Cardiac muscle cell (in vitro differentiated cells and primary cell): ENCODE results near the gene PFKFB2. TPM values are rescaled to one million over a fixed set of nuclear protein-coding genes. Genes with fewer than 3 reads are reported as not detected.

Source experiments
- DNase-seq, 2 donors: peaks; one replicate each; pipeline versions ENCODE4 v3.0.0 to v3.0.0-alpha.2; 2010 to 2017; ENCODE audit warnings: low read depth in 1 of 2, low spot score in 1 of 2
- H3K27ac ChIP-seq: fragments of 200-600 bp; sonication (generic); 2 replicates; pipeline ENCODE4 v1.5.1; 2016
- H3K27me3 ChIP-seq: fragments of 200-600 bp; sonication (generic); 2 replicates; pipeline ENCODE4 v1.6.0; 2016; ENCODE audit warnings: control low read depth
- H3K36me3 ChIP-seq: fragments of 200-600 bp; sonication (generic); 2 replicates; pipeline ENCODE4 v1.5.1; 2016; ENCODE audit warnings: control low read depth
- H3K4me1 ChIP-seq: fragments of 200-600 bp; sonication (generic); 2 replicates; pipeline ENCODE4 v1.8.1; 2017; ENCODE audit warnings: low read depth, mild to moderate bottlenecking, mixed run types
- H3K4me3 ChIP-seq: fragments of 200-600 bp; sonication (generic); 2 replicates; pipeline ENCODE4 v1.5.1; 2016; ENCODE audit warnings: mild to moderate bottlenecking
- H3K9me3 ChIP-seq: fragments of 200-600 bp; sonication (generic); 2 replicates; pipeline ENCODE4 v1.5.1; 2017; ENCODE audit warnings: low read depth, mild to moderate bottlenecking, control low read depth
- polyA plus RNA-seq: library from polyadenylated mRNA; unstranded; fragments of >200 nt; fragmentation: Nextera tagmentation; extraction: Ambion mirVana; gene quantifications from 2 replicates; pipeline ENCODE4 v1.2.1, GENCODE V29; 2016
- total RNA-seq: library from RNA; depleted of rRNA; stranded (reverse); fragments of >200 nt; gene quantifications from 2 replicates; pipeline ENCODE4 v1.2.3, GENCODE V29; 2016
- TF ChIP-seq, protein P1 (sequence below): IDR thresholded peaks from 2 replicates; pipeline ENCODE4 v1.5.1; 2012; ENCODE audit warnings: low read depth, mild to moderate bottlenecking, low read length

PFKFB2 gene
- total and polyA plus RNA-seq, 2 experiments from 2014 or later, result 3.6 to 6.0 TPM

DNA sequence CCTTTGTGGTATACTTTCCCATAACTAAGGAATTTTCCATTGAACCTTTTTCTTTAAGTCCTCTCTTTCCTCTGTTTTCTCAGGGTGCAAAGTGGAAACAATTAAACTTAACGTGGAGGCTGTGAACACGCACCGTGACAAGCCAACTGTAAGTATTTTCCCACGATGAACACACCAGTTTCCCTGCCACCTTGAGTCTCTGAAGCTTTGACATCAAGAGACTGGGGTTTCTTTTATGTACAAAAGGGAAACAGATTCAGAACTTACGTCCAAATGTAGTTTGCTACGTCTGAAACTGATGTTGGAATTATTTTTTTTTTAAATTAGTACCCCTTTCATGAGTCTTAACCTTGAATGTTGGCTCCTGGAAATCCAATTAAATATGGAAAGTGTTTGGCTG, 18.4 kb downstream of the PFKFB2 start:
- no peak for DNase-seq

DNA sequence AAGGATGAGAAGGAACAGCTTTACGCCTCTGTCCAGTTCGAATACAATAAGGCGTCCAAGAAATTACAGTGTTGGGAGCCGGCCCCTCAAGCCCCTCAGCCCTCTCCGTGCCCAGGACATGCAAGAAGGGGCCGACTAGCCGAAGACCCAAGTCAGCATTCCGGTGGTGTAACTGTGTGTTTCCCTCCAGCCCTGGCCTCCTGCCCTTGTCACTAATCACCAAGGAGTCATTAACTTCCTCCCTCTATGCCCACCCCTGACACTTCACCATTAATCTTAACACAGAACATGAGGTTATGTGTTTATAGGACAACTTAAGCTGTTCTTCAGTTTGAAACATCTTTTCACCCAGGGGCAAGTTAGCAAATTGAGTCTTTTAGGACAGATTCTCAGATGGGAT, 19.2 kb downstream of the PFKFB2 start:
- H3K9me3 ChIP-seq, result no peaks in the 10 kb centered on the region
- DNase-seq, result no peak
- no peaks in the 10 kb centered on the region for H3K27me3 ChIP-seq
- TF ChIP-seq, protein P1, sequence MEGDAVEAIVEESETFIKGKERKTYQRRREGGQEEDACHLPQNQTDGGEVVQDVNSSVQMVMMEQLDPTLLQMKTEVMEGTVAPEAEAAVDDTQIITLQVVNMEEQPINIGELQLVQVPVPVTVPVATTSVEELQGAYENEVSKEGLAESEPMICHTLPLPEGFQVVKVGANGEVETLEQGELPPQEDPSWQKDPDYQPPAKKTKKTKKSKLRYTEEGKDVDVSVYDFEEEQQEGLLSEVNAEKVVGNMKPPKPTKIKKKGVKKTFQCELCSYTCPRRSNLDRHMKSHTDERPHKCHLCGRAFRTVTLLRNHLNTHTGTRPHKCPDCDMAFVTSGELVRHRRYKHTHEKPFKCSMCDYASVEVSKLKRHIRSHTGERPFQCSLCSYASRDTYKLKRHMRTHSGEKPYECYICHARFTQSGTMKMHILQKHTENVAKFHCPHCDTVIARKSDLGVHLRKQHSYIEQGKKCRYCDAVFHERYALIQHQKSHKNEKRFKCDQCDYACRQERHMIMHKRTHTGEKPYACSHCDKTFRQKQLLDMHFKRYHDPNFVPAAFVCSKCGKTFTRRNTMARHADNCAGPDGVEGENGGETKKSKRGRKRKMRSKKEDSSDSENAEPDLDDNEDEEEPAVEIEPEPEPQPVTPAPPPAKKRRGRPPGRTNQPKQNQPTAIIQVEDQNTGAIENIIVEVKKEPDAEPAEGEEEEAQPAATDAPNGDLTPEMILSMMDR, result no peak
- H3K4me3 ChIP-seq, result no peak overlapping the region
- H3K36me3 ChIP-seq, result peaks cover 4% of the 10 kb centered on the region
- peaks cover 6% of the 10 kb centered on the region for H3K4me1 ChIP-seq
- no peak overlapping the region for H3K27ac ChIP-seq

More for the DNA sequence above, 18.4 kb downstream of the PFKFB2 start:
- Histone ChIP-seq H3K4me3 (no peak overlapping the region), H3K27me3 (no peaks in the 10 kb centered on the region), H3K9me3 (no peaks in the 10 kb centered on the region), H3K27ac (no peak overlapping the region), H3K36me3 (peaks cover 4% of the 10 kb centered on the region), H3K4me1 (peaks cover 2% of the 10 kb centered on the region)
- TF ChIP-seq, protein P1, result no peak

DNA sequence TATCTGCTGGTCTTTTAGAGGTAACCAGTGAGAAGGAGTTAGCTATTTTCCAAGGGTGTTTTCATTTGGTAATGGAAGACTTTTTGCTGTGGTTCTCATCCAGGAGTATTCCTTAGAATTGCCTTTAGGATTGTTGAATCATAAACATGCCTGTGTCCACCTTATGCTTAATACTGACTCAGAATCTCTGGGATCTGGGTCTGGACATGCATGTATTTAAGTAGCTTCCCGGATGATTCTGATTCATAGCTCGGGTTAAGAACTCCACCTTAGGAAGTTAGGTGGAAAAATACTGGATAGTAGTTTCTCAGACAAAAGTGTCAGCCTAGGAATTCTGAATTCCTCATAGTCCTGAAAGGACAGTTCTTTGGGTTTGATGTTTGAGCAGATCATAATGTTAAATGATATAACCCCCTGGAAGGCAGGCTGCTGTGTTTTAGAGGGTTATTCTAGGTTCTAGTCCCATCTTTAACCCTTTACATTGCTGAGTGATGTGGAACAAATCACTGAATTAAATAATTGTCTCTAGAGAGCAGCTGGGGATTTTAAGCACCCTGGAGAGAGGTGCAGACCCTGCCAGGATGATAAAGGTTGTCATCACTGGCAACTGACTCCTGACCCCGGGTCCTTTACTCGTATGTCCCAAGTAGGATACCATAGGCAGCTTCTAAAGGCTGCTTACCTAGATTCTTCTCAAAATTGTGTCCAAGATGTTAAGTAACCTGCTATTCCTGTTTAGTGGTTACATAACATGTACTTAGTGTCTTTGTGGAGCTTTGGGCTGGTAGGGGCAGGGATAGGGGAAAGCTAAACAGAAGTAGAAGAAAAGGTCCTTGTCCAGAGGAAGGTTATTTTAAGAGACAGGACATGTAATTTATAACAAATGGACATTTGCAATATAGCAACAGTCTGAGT, 21.1 kb downstream of the PFKFB2 start:
- no peak overlapping the region for H3K27ac ChIP-seq
- H3K4me3 ChIP-seq, result no peak overlapping the region
- no peaks in the 10 kb centered on the region for H3K27me3 ChIP-seq
- peaks cover 8% of the 10 kb centered on the region for H3K4me1 ChIP-seq
- H3K9me3 ChIP-seq, result no peaks in the 10 kb centered on the region
- TF ChIP-seq, protein P1, result no peak
- no peak for DNase-seq
- peaks cover 4% of the 10 kb centered on the region for H3K36me3 ChIP-seq

DNA sequence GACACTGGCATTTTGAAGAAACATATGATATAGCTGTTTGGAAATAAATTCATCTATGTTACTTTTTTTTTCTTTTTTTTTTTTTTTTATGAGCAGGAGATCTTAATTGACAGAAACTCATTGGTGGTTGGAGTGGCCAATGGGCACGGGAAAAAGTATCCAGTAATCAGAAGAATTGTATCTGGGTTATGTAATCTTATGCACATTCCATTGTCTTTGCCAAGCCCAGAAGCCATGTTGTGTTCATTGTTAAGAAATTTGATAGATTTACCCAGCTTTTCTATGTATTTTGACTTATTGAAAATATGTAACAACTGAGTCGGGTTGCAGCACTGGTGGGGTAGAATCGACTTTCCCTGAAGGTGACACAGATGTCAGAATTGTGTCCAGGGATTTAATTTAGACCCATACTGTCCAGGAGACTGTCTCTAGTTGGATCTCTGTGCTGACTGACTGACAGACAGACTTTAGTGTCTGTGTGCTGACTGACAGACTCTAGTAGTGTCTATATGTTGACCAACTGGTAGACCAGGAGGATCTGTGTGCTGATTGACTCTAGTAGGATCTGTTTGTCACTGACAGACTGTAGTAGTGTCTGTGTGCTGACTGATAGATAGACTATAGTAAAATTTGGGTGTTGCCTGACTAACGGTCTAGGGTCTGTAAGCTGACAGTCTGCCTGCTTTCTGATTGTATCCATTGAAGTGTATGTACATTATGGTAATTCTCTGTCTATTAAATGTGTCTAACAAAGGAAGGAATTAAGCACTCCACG, 23.3 kb downstream of the PFKFB2 start:
- H3K27me3 ChIP-seq, result no peaks in the 10 kb centered on the region
- H3K36me3 ChIP-seq, result no peaks in the 10 kb centered on the region
- no peak overlapping the region for H3K27ac ChIP-seq
- H3K4me3 ChIP-seq, result no peak overlapping the region
- H3K9me3 ChIP-seq, result no peaks in the 10 kb centered on the region
- peak in 1 of 2 donors; percentile 9 for DNase-seq
- TF ChIP-seq, protein P1, result no peak
- H3K4me1 ChIP-seq, result peaks cover 8% of the 10 kb centered on the region

- Histone ChIP-seq H3K27ac (no peak overlapping the region), H3K36me3 (no peaks in the 10 kb centered on the region), H3K4me3 (no peak overlapping the region), H3K4me1 (peaks cover 8% of the 10 kb centered on the region), H3K27me3 (no peaks in the 10 kb centered on the region), H3K9me3 (no peaks in the 10 kb centered on the region)
- no peak for DNase-seq
- TF ChIP-seq, protein P1, result no peak
Measured at GRCh38 chr1:207077012-207077411, 23.9 kb downstream of the PFKFB2 start.
